Inferior parietal cortex (tissue), 1 donor: ENCODE data around the gene RNF207.

Source experiments
- DNase-seq: peaks from one replicate; pipeline ENCODE4 v3.0.0-alpha.2; 2016; ENCODE audit errors: extremely low spot score

RNF207 gene

GRCh38 chr1:6269720-6270400 lies 63.9 kb downstream of the RNF207 start:
- no peak for DNase-seq

GRCh38 chr1:6270401-6270800 lies 64.5 kb downstream of the RNF207 start:
- no peak for DNase-seq
